Measurements from ENCODE around the gene SYT5.

The SYT5 gene

DNA sequence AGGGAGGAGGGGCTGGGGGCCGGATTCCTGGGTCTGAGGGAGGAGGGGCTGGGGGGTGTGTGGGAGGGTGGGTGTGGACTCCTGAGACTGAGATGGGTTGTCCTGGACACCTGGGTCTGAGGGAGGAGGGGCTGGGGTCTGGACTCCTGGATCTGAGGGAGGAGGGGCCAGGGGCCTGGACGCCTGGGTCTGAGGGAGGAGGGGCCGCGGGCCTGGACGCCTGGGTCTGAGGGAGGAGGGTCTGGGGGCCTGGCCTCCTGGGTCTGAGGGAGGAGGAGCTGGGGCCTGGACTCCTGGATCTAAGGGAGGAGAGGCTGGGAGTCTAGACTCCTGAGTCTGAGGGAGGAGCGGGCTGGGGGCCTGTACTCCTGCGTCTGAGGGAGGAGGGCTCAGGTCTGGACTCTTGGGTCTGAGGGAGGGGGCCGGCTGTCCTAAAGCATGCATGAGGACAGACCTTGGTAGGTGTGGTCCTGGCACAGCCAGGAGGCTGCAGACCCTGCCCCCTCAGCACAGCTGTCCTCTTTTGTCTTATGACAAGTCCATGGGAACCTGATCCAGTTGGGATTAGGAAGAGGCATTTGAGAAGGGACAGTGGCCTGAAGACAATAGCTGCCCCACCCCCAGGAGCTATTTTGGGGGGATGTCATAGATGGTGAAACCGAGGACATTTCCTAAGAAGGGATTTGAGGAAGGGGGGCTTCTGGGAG is 32.4 kb downstream of the SYT5 start:
- DNase-seq (ENCODE audit: low read depth in 2 of 2, low spot score in 1 of 2): no peak

DNA sequence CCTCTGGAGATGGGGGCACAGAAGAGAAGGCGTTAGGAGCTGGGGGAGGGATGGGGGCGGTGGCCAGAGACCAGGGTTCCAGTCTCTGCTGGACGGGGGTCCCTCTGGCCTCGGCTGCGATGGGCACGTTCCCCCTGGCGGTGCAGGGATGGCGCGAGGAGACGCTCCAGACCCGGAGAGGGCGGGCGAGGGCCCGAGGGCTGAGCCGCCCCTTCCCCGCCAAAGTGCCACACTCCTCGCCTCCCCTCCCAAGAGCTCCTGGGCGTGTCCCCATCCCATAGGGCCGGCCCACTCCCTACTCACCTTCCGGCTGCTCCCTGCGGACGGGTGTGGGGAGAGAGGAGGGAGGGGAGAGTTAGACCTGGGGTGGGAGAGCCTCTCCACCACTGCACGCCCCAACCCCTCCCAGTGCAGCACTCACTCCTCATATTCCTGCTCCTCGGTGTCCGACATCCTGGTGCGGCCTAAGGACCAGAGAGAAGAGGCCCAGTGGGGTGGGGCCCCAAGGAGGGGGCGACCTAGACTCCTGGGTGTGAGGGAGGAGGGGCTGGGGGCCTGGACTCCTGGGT is 33.3 kb downstream of the SYT5 start:
- DNase-seq (ENCODE audit: low read depth in 2 of 2, low spot score in 1 of 2): no peak

DNA sequence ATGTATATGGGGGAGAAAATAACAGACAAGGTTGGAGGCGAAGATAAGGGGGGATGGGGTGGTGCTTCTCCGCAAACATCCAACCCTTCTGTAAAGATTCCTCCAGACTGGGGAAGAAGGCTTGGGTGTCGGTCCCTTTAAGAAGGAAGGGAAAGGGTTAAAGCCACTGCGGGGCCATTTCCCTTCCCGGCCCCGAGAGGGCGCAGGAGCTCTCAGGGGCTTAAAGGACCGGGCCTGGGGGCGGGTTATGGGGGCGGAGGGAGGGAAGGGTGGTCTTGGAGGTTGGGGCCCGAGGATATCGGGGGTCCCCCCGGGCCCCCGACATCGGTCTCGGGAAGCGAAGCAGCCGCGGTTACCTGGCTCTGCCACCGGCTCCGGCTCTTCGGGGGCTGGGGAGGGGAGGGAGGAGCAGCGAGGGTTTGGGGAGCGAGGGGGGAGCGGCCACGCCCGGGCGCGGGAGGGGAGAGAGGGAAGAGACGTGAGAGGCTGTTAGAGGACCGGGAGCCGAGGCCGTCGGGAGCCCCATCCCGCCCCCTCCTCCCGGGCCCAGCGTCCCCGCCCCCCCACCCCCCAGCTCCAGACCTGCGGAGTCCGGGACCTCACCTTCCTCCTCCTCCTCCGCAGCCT is 33.9 kb downstream of the SYT5 start:
- no peak for DNase-seq (ENCODE audit: low read depth in 2 of 2, low spot score in 1 of 2)

DNA sequence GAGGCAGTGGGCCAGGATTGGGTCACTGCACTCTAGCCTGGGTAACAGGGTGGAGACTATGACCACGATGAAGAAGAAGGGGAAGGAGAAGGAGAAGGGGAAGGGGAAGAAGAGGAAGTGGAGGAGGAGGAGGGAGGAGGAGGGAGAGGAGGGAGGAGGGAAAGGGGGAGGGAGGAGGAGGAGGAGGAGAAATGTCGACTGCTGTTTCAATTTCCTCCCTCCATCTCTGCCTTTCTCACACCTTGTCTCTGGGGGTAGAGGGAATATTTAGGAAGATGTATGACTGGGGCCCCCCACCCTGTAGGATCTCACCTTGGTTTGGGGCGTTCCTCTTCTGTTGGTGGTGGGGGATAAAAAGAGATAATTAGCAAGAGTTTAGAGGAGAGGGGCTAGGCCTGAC is 34.9 kb downstream of the SYT5 start:
- no peak for DNase-seq (ENCODE audit: low read depth in 2 of 2, low spot score in 1 of 2)

DNA sequence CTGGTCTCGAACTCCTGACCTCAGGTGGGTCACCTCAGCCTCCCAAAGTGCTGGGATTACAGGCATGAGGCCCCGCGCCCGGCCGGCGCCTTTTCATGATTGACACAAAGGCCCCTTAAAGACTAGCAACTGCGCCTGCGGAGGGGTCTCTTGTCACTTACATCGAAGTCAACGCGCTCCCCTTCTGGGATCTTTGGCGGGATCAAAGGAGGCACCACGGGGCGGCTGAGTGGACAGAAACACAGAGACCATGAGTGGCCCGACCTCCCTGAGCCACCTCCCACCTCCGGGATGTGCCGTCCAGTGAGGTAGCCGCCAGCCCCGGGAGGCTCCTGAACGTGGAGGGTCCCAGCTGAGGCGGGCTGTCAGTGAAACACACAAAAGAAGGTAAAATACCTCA is 38.4 kb downstream of the SYT5 start:
- DNase-seq (ENCODE audit: low read depth in 2 of 2, low spot score in 1 of 2): no peak

DNA sequence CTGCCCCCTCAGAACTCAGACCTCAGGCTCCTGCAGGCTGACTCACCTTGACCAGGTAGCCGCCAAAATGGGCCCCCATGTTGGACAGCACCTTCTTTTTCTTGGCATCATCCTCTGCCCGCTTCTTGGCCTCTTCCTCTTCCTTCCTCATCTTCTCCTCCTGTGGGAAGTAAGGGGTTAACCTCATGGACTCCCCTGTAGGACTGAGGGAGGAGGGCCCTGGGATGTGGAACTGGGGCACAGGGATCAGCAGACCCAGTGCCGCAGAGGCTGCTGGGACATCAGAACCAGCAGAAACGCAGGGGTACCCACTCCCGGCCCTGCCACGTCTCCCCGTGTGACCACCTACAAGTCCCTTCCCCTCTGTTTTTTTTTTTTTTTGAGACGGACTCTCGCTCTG is 42.2 kb downstream of the SYT5 start:
- DNase-seq (ENCODE audit: low read depth in 2 of 2, low spot score in 1 of 2): no peak

DNA sequence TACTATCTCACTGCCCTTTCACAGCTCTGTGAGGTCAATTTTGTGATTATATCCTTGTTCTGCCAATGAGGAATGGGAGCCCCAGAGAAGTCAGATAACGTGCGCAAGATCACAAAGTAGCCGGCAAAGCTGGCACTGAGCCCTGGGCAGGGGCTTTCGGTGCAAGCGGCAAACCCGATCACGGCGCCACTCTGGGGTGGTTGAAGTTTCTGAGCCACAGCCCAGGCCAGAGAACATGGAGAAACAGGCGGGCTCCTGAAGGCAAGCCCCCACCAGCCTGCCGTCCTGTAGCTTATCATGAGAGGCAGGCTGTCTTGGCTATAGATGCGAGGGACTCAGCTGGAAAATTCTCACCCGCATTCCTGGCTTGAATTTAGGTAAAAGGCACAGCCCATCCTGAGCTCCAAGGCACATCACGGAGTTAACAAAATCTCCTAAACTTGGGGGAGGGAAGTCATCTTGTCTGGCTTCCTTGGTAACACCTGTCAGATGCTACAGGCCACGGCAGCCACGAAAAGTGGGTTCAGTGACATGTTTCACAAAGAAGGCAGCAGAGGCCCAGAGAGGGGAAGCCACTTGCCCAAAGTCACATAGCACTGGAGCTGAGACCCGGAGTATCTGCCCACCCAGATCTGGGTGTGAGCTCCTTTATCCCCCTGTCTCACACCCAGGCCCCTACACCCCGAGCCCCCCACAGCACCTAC is 43.5 kb downstream of the SYT5 start:
- no peak for DNase-seq (ENCODE audit: low read depth in 2 of 2, low spot score in 1 of 2)

DNA sequence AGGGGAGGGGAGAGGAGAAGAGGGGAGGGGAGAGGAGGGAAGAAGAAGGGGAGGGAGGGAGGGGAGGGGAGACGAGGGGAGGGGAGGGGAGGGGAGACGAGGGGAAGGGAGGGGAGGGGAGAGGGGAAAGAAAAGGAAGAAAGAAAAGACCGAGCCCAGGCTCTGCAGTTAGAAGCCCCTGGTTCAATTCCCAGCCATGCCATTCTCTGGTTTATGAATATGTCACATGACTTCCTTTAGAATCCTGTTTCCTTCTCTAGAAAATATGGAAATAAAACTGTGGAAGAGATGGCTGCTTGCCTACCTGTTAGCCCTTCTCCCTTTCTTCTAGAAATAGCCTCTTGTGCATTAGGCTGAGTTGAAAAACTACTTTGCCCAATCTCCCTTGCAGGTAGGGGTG is 45.4 kb downstream of the SYT5 start:
- no peak for DNase-seq (ENCODE audit: low read depth in 2 of 2, low spot score in 1 of 2)

DNA sequence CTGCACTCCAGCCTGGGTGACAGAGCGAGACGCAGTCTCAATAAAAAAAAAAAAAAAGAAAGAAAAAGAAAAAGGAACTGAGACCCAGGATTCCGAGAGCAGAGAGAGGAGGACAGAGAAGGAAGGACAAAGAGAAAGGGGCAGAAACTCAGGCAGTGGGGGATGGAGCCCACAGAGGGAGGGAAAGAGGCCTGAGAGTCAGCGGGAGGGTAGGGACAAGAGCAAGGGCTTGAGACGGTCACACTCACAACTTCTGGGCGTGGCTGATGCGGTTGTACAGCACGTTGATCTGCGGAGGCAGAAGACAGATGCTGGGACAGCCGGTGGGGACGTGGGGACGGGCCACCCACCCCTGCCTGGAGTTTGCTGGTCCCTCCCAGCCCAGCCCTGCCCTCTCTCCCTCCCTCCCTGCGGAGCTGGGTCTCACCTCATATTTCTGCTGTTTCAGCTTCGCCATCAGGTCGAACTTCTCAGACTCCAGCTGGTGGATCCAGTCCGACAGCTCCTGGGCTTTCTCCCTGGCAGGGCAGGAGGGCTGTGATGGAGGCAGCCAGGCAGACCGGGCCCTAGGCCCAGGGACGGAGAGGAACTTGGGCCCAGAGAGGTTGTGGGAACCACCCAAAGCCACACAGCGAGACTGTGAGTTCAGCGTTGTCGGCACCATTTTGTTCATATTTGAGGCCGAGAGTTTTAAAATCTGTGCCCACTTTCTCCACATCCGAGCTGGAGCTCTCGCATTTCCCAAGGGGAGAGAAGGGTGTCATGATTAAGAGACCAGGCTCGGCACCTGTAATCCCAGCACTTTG is 46.2 kb downstream of the SYT5 start:
- no peak for DNase-seq (ENCODE audit: low read depth in 2 of 2, low spot score in 1 of 2)

DNA sequence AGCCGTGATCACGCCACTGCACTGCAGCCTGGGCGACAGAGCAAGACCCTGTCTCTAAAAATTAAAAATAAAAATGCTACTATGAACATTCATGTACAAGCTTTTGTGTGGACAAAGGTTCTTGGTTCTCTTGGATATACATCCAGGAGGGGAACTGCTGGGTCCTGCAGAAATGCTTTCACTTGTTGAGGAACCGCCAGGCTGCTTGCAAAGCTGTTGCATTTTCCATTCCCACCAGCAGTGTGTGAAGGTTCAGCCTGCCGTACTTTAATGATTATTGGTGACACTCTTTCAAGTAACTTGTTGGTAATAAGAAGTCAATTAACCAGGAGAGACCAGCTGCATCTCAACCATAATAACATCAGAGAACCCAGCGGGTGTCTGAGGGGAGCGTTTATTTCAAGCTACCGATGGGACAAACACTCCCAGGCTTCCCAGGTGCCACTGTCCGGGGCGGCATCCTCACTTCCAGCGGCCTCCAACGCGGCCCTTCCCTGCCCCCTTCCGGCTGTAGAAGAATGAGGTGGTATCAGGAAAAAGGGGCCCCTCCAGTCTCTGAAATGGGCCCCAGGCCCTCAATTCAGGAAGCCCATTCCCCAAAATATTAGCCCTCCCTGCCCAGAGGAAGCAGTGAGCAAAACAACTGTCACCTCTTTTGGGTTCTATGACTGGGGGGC is 47.5 kb downstream of the SYT5 start:
- no peak for DNase-seq (ENCODE audit: low read depth in 2 of 2, low spot score in 1 of 2)

DNA sequence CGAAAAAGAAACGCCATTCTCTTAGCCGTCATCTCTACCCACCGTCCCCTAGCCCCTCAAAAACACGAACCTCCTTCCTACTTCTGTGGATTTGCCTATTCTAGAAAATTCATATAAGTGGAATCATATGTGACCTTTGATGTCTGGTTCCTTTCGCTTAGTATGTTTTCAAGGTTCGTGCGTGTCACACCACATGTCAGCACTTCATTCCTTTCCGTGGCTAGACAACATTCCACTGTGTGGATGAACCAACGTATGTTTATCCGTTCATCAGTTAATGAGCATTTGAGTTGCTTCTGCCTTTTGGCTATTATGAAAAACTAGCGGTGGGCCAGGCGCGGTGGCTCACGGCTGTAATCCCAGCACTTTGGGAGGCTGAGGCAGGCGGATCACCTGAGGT is 48.7 kb downstream of the SYT5 start:
- no peak for DNase-seq (ENCODE audit: low read depth in 2 of 2, low spot score in 1 of 2)

All from stimulated activated CD8-positive, alpha-beta memory T cell treated with anti-CD3 and anti-CD28 coated beads, Interleukin-4, amount 100 ng/mL, for 1 hour (primary cell).